GM13976 (cell line): ENCODE results near the gene SELENOO.

Source experiments
- DNase-seq: peaks from one replicate; pipeline ENCODE4 v3.0.0; 2012; ENCODE audit warnings: low spot score
- CTCF ChIP-seq: IDR thresholded peaks from 2 replicates; pipeline ENCODE4 v1.5.1; 2012; ENCODE audit warnings: borderline replicate concordance, mild to moderate bottlenecking; ENCODE audit not compliant: insufficient read depth; ENCODE audit errors: extremely low read depth, missing control alignments, control extremely low read depth
- in situ Hi-C: fragments of 300-500 bp; cut with MboI; formaldehyde crosslinking; loops from one replicate; pipeline ENCODE4 v1.12.0; 2022; ENCODE audit warnings: low sequenced_read_pairs, mixed read lengths, inconsistent platforms; ENCODE audit not compliant: unreplicated experiment

Gene SELENOO

GRCh38 chr22:50264946-50265669 lies 64.3 kb downstream of the SELENOO start:
- in situ Hi-C loops = no loop called here

GRCh38 chr22:50266994-50267393 lies 66.2 kb downstream of the SELENOO start:
- DNase-seq = no peak
- TF ChIP-seq CTCF = no peak
- in situ Hi-C loops = no loop called here

More at GRCh38 chr22:50264946-50265669, 64.3 kb downstream of the SELENOO start:
- no peak for DNase-seq
- TF ChIP-seq CTCF = no peak
